GM21825 (cell line): Measurements from ENCODE around the gene AGPAT4.

Experiments used
- ATAC-seq: cut with Tn5 transposase; IDR thresholded peaks from one replicate; pipeline ENCODE4 v1.9.1; 2021; ENCODE audit warnings: mild to moderate bottlenecking, moderate library complexity; ENCODE audit not compliant: unreplicated experiment

The AGPAT4 gene

GRCh38 chr6:161088676-161089328 is 185.1 kb downstream of the AGPAT4 start:
- no peak for ATAC-seq

GRCh38 chr6:161085246-161085645 is 188.6 kb downstream of the AGPAT4 start:
- ATAC-seq = no peak

GRCh38 chr6:161082215-161082614 is 191.6 kb downstream of the AGPAT4 start:
- ATAC-seq = peak; percentile 65

GRCh38 chr6:161080263-161080970 is 193.4 kb downstream of the AGPAT4 start:
- no peak for ATAC-seq
